ENCODE results near the gene KLHL13.

KLHL13 gene

GRCh38 chrX:117851025-117851424, 265.6 kb downstream of the KLHL13 start:
- no peak for DNase-seq
